Peyer's patch (tissue), 4 donors: ENCODE measurements around the gene UBP1.

ENCODE experiments used
- POLR2A ChIP-seq, 2 donors: fragments of 450-650 bp; IDR thresholded peaks; one replicate each; pipeline ENCODE4 v1.5.1; 2017; ENCODE audit warnings: antibody characterized with exemption in 2 of 2, mild to moderate bottlenecking in 2 of 2, moderate library complexity in 2 of 2
- TF ChIP-seq, protein P1 (sequence below), 6 experiments: fragments of 450-650 bp in 4 of 6; fragments of 200-600 bp in 2 of 6; sonication (generic) in 1 of 6; IDR thresholded peaks; one replicate each; pipeline ENCODE4 v1.5.1; 2017 to 2019; ENCODE audit warnings: antibody characterized with exemption in 6 of 6, mild to moderate bottlenecking in 3 of 6, moderate library complexity in 1 of 6

DNA sequence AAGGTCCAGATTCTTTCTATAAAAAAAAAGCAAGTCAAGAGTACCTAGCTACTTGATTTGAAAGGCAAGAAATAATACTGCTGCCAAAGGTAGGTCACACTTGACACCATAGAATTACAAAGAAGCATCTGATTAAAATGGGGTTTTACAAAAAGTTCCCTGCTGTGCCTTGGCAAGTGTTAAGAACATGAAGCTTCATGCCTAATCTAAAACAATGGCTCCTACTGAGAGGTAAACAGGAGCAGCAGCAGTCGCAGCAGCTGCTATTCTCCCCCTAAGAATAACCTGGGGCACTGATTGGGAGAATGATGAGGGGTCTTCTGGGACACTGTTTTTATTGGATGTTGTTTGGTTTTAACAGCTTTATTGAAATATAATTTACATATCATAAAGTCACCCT lies 14.1 kb downstream of the UBP1 start:
- TF ChIP-seq, protein P1, sequence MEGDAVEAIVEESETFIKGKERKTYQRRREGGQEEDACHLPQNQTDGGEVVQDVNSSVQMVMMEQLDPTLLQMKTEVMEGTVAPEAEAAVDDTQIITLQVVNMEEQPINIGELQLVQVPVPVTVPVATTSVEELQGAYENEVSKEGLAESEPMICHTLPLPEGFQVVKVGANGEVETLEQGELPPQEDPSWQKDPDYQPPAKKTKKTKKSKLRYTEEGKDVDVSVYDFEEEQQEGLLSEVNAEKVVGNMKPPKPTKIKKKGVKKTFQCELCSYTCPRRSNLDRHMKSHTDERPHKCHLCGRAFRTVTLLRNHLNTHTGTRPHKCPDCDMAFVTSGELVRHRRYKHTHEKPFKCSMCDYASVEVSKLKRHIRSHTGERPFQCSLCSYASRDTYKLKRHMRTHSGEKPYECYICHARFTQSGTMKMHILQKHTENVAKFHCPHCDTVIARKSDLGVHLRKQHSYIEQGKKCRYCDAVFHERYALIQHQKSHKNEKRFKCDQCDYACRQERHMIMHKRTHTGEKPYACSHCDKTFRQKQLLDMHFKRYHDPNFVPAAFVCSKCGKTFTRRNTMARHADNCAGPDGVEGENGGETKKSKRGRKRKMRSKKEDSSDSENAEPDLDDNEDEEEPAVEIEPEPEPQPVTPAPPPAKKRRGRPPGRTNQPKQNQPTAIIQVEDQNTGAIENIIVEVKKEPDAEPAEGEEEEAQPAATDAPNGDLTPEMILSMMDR (IDR thresholded peaks at IDR 0.05): no peak
- no peak for TF ChIP-seq POLR2A (IDR thresholded peaks at IDR 0.05)
